Measurements from ENCODE around the gene DAB1. TPM values are rescaled to one million over a fixed set of nuclear protein-coding genes. Genes with fewer than 3 reads are reported as not detected.

The DAB1 gene
- total and polyA plus RNA-seq, 7 donors, result under 0.01 to 1.1 (median 0.75) TPM; not detected in 1

DNA sequence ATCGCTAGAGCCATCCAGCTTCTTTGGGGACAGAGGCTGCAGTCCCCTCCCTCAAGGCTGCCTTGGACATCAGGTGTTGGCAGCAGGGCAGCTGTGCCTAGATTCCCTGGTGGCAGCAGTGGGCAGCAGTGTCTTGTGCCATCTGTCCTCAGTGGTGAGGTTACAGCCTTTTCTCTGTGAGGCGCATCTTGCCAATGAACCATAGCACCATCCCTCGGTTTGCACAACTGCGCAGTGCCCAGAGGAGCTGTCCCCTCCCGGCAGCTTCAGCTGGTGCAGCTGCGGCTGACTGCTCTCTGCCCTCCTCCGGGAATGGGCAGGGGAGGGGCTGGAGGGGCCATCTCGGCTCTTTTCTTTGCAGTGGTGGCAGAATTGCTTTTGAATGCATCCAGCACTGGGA is 399.0 kb downstream of the DAB1 start:
- no peaks in the 10 kb centered on the region for H3K9me3 ChIP-seq
- TF ChIP-seq EP300 (IDR thresholded peaks at IDR 0.05), result no peak
- TF ChIP-seq POLR2A (IDR thresholded peaks at IDR 0.05), result no peak
- TF ChIP-seq POLR2AphosphoS5 (IDR thresholded peaks at IDR 0.05), result no peak
- TF ChIP-seq, protein P1, sequence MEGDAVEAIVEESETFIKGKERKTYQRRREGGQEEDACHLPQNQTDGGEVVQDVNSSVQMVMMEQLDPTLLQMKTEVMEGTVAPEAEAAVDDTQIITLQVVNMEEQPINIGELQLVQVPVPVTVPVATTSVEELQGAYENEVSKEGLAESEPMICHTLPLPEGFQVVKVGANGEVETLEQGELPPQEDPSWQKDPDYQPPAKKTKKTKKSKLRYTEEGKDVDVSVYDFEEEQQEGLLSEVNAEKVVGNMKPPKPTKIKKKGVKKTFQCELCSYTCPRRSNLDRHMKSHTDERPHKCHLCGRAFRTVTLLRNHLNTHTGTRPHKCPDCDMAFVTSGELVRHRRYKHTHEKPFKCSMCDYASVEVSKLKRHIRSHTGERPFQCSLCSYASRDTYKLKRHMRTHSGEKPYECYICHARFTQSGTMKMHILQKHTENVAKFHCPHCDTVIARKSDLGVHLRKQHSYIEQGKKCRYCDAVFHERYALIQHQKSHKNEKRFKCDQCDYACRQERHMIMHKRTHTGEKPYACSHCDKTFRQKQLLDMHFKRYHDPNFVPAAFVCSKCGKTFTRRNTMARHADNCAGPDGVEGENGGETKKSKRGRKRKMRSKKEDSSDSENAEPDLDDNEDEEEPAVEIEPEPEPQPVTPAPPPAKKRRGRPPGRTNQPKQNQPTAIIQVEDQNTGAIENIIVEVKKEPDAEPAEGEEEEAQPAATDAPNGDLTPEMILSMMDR (IDR thresholded peaks at IDR 0.05), result no peak
- no peak for DNase-seq
- H3K4me1 ChIP-seq, result peaks cover 0 to 21% (median 0%) of the 10 kb centered on the region in 4 donors
- 35 to 57% methylated on average over 8 of the region's 8 CpGs for WGBS, 2 donors
- H3K4me3 ChIP-seq, result no peak overlapping the region
- intact Hi-C loops (cut with DNase I), result no loop called here
- H3K27me3 ChIP-seq, result no peaks in the 10 kb centered on the region
- H3K27ac ChIP-seq, result no peak overlapping the region
- no peaks in the 10 kb centered on the region for H3K36me3 ChIP-seq

DNA sequence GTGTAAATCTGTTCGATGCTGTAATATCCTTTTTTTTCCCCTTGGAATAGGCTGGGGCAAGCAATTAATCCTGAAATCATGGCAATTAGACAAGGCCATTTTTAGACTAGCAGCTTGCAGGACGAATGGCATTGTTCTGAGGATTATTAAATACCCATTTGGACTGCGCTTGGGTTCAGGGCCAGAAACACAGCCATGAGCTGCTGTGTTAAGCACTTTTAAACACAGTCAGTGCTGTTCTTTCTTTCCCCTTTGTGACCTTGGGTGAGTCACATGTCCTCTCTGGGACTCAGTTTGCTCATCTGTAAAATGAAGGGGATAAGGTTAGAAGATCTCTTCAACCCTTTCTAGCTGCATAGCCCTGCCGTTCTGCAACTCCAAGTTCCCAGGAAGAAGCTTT is 399.4 kb downstream of the DAB1 start:
- Histone ChIP-seq H3K4me3 (no peak overlapping the region), H3K4me1 (peaks cover 0 to 21% (median 0%) of the 10 kb centered on the region in 4 donors), H3K36me3 (no peaks in the 10 kb centered on the region), H3K27ac (no peak overlapping the region), H3K27me3 (no peaks in the 10 kb centered on the region), H3K9me3 (no peaks in the 10 kb centered on the region)
- intact Hi-C loops (cut with DNase I), result no loop called here
- no peak for DNase-seq
- TF ChIP-seq, protein P1 (IDR thresholded peaks at IDR 0.05), result no peak
- TF ChIP-seq POLR2AphosphoS5 (IDR thresholded peaks at IDR 0.05), result no peak
- TF ChIP-seq EP300 (IDR thresholded peaks at IDR 0.05), result no peak
- no peak for TF ChIP-seq POLR2A (IDR thresholded peaks at IDR 0.05)
- 63 to 76% methylated on average over 4 of the region's 4 CpGs for WGBS, 2 donors

DNA sequence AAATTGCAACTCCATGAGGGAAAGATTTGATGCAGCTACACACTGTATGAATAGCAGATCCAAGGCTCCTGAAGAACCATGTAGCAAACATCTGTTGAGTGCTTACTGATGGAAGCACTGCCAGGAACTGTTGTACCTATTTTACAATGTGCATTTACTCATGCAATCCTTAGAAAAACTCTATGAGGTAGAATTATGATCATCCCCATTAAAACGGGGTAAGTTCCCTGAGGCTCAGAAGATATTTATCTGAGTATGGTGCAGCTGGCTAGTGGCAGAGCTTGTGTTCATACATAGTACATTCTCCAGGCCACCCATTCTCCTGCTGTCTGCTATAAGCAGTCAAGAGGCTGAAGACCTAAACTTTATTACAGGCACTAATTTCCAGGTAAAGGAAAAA is 403.6 kb downstream of the DAB1 start:
- H3K27me3 ChIP-seq, result no peaks in the 10 kb centered on the region
- H3K4me3 ChIP-seq, result no peak overlapping the region
- H3K9me3 ChIP-seq, result no peaks in the 10 kb centered on the region
- TF ChIP-seq, protein P1 (IDR thresholded peaks at IDR 0.05), result no peak
- TF ChIP-seq POLR2A (IDR thresholded peaks at IDR 0.05), result no peak
- no peak for TF ChIP-seq EP300 (IDR thresholded peaks at IDR 0.05)
- no peak for TF ChIP-seq POLR2AphosphoS5 (IDR thresholded peaks at IDR 0.05)
- WGBS, 2 donors, result 60 to 65% methylated on average over 1 of the region's 1 CpG
- no peaks in the 10 kb centered on the region for H3K4me1 ChIP-seq
- H3K36me3 ChIP-seq, result no peaks in the 10 kb centered on the region
- H3K27ac ChIP-seq, result no peak overlapping the region
- intact Hi-C loops (cut with DNase I), result no loop called here
- no peak for DNase-seq

DNA sequence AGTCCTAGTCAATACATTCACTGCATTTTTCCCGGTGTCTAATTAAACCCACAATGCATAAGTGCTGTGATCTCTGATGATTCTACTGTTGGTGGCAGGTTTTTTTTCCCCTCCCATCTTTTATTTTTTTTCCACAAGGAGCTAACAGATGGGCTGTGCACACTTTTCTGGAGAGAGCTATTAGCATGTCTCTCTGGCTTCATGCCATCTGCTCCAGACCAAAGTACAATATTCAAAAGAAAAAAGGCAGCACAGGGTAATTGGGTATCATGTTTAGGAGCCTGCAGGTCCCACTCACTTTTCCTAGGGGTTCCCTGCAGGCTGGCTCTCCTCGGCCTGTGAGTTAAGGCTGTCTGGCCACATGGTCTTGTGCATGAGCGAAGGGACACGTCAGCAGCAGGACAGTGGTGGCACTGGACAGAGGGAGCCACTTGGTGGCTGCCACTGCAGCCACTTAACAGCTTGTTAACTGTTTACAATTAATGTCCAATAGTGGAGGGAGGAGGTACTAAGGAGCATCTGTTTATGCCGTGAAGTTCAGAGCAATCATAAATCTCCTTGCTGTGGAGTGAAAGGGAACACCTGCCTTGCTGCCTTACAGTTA is 404.5 kb downstream of the DAB1 start:
- H3K36me3 ChIP-seq, result no peaks in the 10 kb centered on the region
- TF ChIP-seq, protein P1 (IDR thresholded peaks at IDR 0.05), result no peak
- TF ChIP-seq POLR2AphosphoS5 (IDR thresholded peaks at IDR 0.05), result no peak
- TF ChIP-seq POLR2A (IDR thresholded peaks at IDR 0.05), result no peak
- TF ChIP-seq EP300 (IDR thresholded peaks at IDR 0.05), result no peak
- H3K27me3 ChIP-seq, result no peaks in the 10 kb centered on the region
- H3K4me3 ChIP-seq, result no peak overlapping the region
- WGBS, 2 donors, result 61 to 69% methylated on average over 5 of the region's 5 CpGs
- H3K4me1 ChIP-seq, result no peaks in the 10 kb centered on the region
- H3K9me3 ChIP-seq, result no peaks in the 10 kb centered on the region
- intact Hi-C loops (cut with DNase I), result no loop called here
- no peak for DNase-seq
- no peak overlapping the region for H3K27ac ChIP-seq

DNA sequence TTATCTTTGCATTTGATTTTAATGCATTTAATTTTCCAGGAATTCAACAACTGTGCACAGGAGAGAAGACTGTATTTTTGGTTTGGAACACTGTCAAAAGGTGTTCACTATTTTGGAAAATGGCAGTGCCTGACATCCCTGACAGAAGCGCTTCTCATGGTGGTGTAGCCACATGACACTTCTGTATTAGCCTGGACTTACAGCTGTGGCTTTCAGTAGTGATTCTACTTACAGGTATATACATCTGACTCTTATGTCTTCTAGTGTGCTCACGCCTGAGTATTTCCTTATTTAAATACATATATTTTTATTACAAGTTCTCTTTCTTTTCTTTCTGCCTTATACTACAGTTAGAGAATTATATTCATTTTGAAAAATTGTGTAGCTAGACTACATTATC is 405.7 kb downstream of the DAB1 start:
- TF ChIP-seq POLR2AphosphoS5 (IDR thresholded peaks at IDR 0.05) (no peak), EP300 (IDR thresholded peaks at IDR 0.05) (no peak), POLR2A (IDR thresholded peaks at IDR 0.05) (no peak)
- TF ChIP-seq, protein P1 (IDR thresholded peaks at IDR 0.05), result no peak
- DNase-seq, result no peak
- WGBS, 2 donors, result 75 to 90% methylated on average over 2 of the region's 2 CpGs
- Histone ChIP-seq H3K4me3 (no peak overlapping the region), H3K27me3 (no peaks in the 10 kb centered on the region), H3K9me3 (no peaks in the 10 kb centered on the region), H3K36me3 (no peaks in the 10 kb centered on the region), H3K4me1 (peaks cover 0 to 9% (median 4%) of the 10 kb centered on the region in 4 donors), H3K27ac (no peak overlapping the region)
- intact Hi-C loops (cut with DNase I), result no loop called here

Data from sigmoid colon (tissue), 7 donors.